Mucosa of stomach (tissue), 1 donor: ENCODE measurements around the gene PKHD1.

ENCODE experiments used
- H3K27me3 ChIP-seq: one replicate; pipeline ENCODE4 v1.7.0; 2013; ENCODE audit warnings: mild to moderate bottlenecking, low read length; ENCODE audit not compliant: control insufficient read depth, insufficient read depth
- H3K36me3 ChIP-seq: one replicate; pipeline ENCODE4 v1.7.0; 2013; ENCODE audit warnings: low read length; ENCODE audit not compliant: control insufficient read depth, insufficient read depth
- H3K4me1 ChIP-seq: one replicate; pipeline ENCODE4 v1.7.0; 2013; ENCODE audit warnings: mild to moderate bottlenecking, low read length; ENCODE audit not compliant: control insufficient read depth, insufficient read depth
- H3K4me3 ChIP-seq: one replicate; pipeline ENCODE4 v1.7.0; 2013; ENCODE audit warnings: low read length
- H3K9ac ChIP-seq: one replicate; pipeline ENCODE4 v1.7.0; 2013; ENCODE audit warnings: mild to moderate bottlenecking, low read length, moderate library complexity
- H3K9me3 ChIP-seq: one replicate; pipeline ENCODE4 v1.7.0; 2013; ENCODE audit warnings: mild to moderate bottlenecking, low read length, moderate library complexity; ENCODE audit not compliant: control insufficient read depth
- donor health status: Pancreatic carcinoma.

PKHD1 gene

GRCh38 chr6:52061481-52061880, 25.9 kb downstream of the PKHD1 start:
- Histone ChIP-seq H3K9ac (no peak overlapping the region), H3K9me3 (no peaks in the 10 kb centered on the region), H3K27me3 (no peaks in the 10 kb centered on the region), H3K36me3 (no peaks in the 10 kb centered on the region), H3K4me1 (peaks cover 8% of the 10 kb centered on the region), H3K4me3 (no peak overlapping the region)

GRCh38 chr6:52059821-52060220, 27.6 kb downstream of the PKHD1 start:
- no peak overlapping the region for H3K9ac ChIP-seq
- no peak overlapping the region for H3K4me3 ChIP-seq
- H3K4me1 ChIP-seq = peaks cover 8% of the 10 kb centered on the region
- no peaks in the 10 kb centered on the region for H3K36me3 ChIP-seq
- no peaks in the 10 kb centered on the region for H3K9me3 ChIP-seq
- no peaks in the 10 kb centered on the region for H3K27me3 ChIP-seq

- Histone ChIP-seq H3K27me3 (no peaks in the 10 kb centered on the region), H3K36me3 (no peaks in the 10 kb centered on the region), H3K4me3 (no peak overlapping the region), H3K4me1 (no peaks in the 10 kb centered on the region), H3K9me3 (no peaks in the 10 kb centered on the region), H3K9ac (no peak overlapping the region)
Observed at GRCh38 chr6:52055451-52055850, 32.0 kb downstream of the PKHD1 start.

GRCh38 chr6:52053038-52053695, 34.2 kb downstream of the PKHD1 start:
- Histone ChIP-seq H3K9me3 (no peaks in the 10 kb centered on the region), H3K4me3 (no peak overlapping the region), H3K4me1 (no peaks in the 10 kb centered on the region), H3K27me3 (no peaks in the 10 kb centered on the region), H3K9ac (no peak overlapping the region), H3K36me3 (no peaks in the 10 kb centered on the region)

GRCh38 chr6:52050051-52050405, 37.4 kb downstream of the PKHD1 start:
- Histone ChIP-seq H3K9ac (no peak overlapping the region), H3K9me3 (no peaks in the 10 kb centered on the region), H3K4me1 (no peaks in the 10 kb centered on the region), H3K27me3 (no peaks in the 10 kb centered on the region), H3K36me3 (no peaks in the 10 kb centered on the region), H3K4me3 (no peak overlapping the region)

- H3K36me3 ChIP-seq = no peaks in the 10 kb centered on the region
- H3K9ac ChIP-seq = no peak overlapping the region
- no peaks in the 10 kb centered on the region for H3K27me3 ChIP-seq
- no peaks in the 10 kb centered on the region for H3K9me3 ChIP-seq
- no peaks in the 10 kb centered on the region for H3K4me1 ChIP-seq
- no peak overlapping the region for H3K4me3 ChIP-seq
Observed at GRCh38 chr6:52049252-52050050, 38.0 kb downstream of the PKHD1 start.

- no peak overlapping the region for H3K4me3 ChIP-seq
- no peak overlapping the region for H3K9ac ChIP-seq
- H3K9me3 ChIP-seq = no peaks in the 10 kb centered on the region
- no peaks in the 10 kb centered on the region for H3K27me3 ChIP-seq
- H3K4me1 ChIP-seq = no peaks in the 10 kb centered on the region
- H3K36me3 ChIP-seq = no peaks in the 10 kb centered on the region
Observed at GRCh38 chr6:52046456-52046855, 41.0 kb downstream of the PKHD1 start.

GRCh38 chr6:52045481-52045880, 41.9 kb downstream of the PKHD1 start:
- Histone ChIP-seq H3K9me3 (no peaks in the 10 kb centered on the region), H3K4me1 (no peaks in the 10 kb centered on the region), H3K36me3 (no peaks in the 10 kb centered on the region), H3K4me3 (no peak overlapping the region), H3K27me3 (no peaks in the 10 kb centered on the region), H3K9ac (no peak overlapping the region)

GRCh38 chr6:52045033-52045432, 42.4 kb downstream of the PKHD1 start:
- H3K36me3 ChIP-seq = no peaks in the 10 kb centered on the region
- no peaks in the 10 kb centered on the region for H3K27me3 ChIP-seq
- no peak overlapping the region for H3K9ac ChIP-seq
- no peaks in the 10 kb centered on the region for H3K9me3 ChIP-seq
- no peaks in the 10 kb centered on the region for H3K4me1 ChIP-seq
- H3K4me3 ChIP-seq = no peak overlapping the region

- Histone ChIP-seq H3K9me3 (no peaks in the 10 kb centered on the region), H3K36me3 (no peaks in the 10 kb centered on the region), H3K9ac (no peak overlapping the region), H3K4me1 (no peaks in the 10 kb centered on the region), H3K27me3 (no peaks in the 10 kb centered on the region), H3K4me3 (no peak overlapping the region)
Observed at GRCh38 chr6:52042141-52042885, 45.1 kb downstream of the PKHD1 start.

- no peak overlapping the region for H3K4me3 ChIP-seq
- no peaks in the 10 kb centered on the region for H3K9me3 ChIP-seq
- no peak overlapping the region for H3K9ac ChIP-seq
- H3K27me3 ChIP-seq = no peaks in the 10 kb centered on the region
- no peaks in the 10 kb centered on the region for H3K36me3 ChIP-seq
- H3K4me1 ChIP-seq = no peaks in the 10 kb centered on the region
Observed at GRCh38 chr6:52041134-52041533, 46.3 kb downstream of the PKHD1 start.

GRCh38 chr6:52027699-52028098, 59.7 kb downstream of the PKHD1 start:
- H3K4me1 ChIP-seq = no peaks in the 10 kb centered on the region
- H3K4me3 ChIP-seq = no peak overlapping the region
- no peaks in the 10 kb centered on the region for H3K27me3 ChIP-seq
- no peaks in the 10 kb centered on the region for H3K9me3 ChIP-seq
- H3K9ac ChIP-seq = no peak overlapping the region
- no peaks in the 10 kb centered on the region for H3K36me3 ChIP-seq
